Panc1 (cell line): Measurements from ENCODE around the gene TNFSF9.
"Not testable (repeated sequence)": the region's sequence is repeated elsewhere in the genome, so short reads cannot be mapped to it uniquely, and the experiment has no call there.

ENCODE experiments used
- CTCF ChIP-seq: fragments of 450-650 bp; IDR thresholded peaks from 2 replicates; pipeline ENCODE4 v1.5.1; 2017; ENCODE audit warnings: mild to moderate bottlenecking
- TCF7L2 ChIP-seq: IDR thresholded peaks from 2 replicates; pipeline ENCODE4 v1.6.1; 2011; ENCODE audit warnings: mild to moderate bottlenecking, low read depth, low read length, inconsistent platforms
- TF ChIP-seq, protein P1 (sequence below), 2 experiments: IDR thresholded peaks; 2 replicates each; pipeline ENCODE4 v1.6.1; 2011 to 2012; ENCODE audit warnings: low read depth in 2 of 2, control low read depth in 1 of 2, low read length in 1 of 2, mild to moderate bottlenecking in 1 of 2, moderate library complexity in 1 of 2; ENCODE audit not compliant: insufficient read depth in 1 of 2

GRCh38 chr19:6566727-6567126, 35.9 kb downstream of the TNFSF9 start:
- not testable (repeated sequence) for TF ChIP-seq CTCF, TCF7L2
- TF ChIP-seq, protein P1, sequence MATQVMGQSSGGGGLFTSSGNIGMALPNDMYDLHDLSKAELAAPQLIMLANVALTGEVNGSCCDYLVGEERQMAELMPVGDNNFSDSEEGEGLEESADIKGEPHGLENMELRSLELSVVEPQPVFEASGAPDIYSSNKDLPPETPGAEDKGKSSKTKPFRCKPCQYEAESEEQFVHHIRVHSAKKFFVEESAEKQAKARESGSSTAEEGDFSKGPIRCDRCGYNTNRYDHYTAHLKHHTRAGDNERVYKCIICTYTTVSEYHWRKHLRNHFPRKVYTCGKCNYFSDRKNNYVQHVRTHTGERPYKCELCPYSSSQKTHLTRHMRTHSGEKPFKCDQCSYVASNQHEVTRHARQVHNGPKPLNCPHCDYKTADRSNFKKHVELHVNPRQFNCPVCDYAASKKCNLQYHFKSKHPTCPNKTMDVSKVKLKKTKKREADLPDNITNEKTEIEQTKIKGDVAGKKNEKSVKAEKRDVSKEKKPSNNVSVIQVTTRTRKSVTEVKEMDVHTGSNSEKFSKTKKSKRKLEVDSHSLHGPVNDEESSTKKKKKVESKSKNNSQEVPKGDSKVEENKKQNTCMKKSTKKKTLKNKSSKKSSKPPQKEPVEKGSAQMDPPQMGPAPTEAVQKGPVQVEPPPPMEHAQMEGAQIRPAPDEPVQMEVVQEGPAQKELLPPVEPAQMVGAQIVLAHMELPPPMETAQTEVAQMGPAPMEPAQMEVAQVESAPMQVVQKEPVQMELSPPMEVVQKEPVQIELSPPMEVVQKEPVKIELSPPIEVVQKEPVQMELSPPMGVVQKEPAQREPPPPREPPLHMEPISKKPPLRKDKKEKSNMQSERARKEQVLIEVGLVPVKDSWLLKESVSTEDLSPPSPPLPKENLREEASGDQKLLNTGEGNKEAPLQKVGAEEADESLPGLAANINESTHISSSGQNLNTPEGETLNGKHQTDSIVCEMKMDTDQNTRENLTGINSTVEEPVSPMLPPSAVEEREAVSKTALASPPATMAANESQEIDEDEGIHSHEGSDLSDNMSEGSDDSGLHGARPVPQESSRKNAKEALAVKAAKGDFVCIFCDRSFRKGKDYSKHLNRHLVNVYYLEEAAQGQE (IDR thresholded peaks at IDR 0.05; ENCODE audit: insufficient read depth in 1 of 2, low read depth in 2 of 2, low read length in 1 of 2) = not testable (repeated sequence)
